Testis (tissue), 2 donors: Measurements from ENCODE around the gene PDE8B.

Source experiments
- CTCF ChIP-seq, 3 experiments: fragments of 450-650 bp in 2 of 3; fragments of 200-600 bp in 1 of 3; sonication (generic) in 1 of 3; IDR thresholded peaks; one replicate each; pipeline ENCODE4 v1.5.1; 2016 to 2019; ENCODE audit warnings: antibody characterized with exemption in 3 of 3, mild to moderate bottlenecking in 2 of 3, moderate library complexity in 1 of 3
- POLR2A ChIP-seq: fragments of 450-650 bp; IDR thresholded peaks from one replicate; pipeline ENCODE4 v1.6.1; 2017; ENCODE audit warnings: antibody characterized with exemption, mild to moderate bottlenecking, moderate library complexity

- no peak for TF ChIP-seq POLR2A
- no peak for TF ChIP-seq CTCF (IDR thresholded peaks at IDR 0.05)
Observed at GRCh38 chr5:77182367-77182766, 28.1 kb upstream of the PDE8B start.
